D341Med (cell line): Measurements from ENCODE around the gene AOAH.

ENCODE experiments used
- DNase-seq: peaks from one replicate; pipeline ENCODE4 v3.0.0; 2012; ENCODE audit warnings: low spot score

Gene AOAH

GRCh38 chr7:36600869-36601530 lies 123.3 kb downstream of the AOAH start:
- no peak for DNase-seq

- DNase-seq: no peak
These were observed 124.0 kb downstream of the AOAH start for GRCh38 chr7:36600314-36600682.

- DNase-seq: no peak
These were observed 124.5 kb downstream of the AOAH start for GRCh38 chr7:36599645-36600313.

GRCh38 chr7:36598054-36598674 lies 126.1 kb downstream of the AOAH start:
- DNase-seq: no peak

GRCh38 chr7:36597090-36597773 lies 127.1 kb downstream of the AOAH start:
- no peak for DNase-seq

- DNase-seq: no peak
These were observed 129.8 kb downstream of the AOAH start for GRCh38 chr7:36594445-36594844.

- no peak for DNase-seq
These were observed 132.7 kb downstream of the AOAH start for GRCh38 chr7:36591636-36592035.

GRCh38 chr7:36589391-36589790 lies 134.9 kb downstream of the AOAH start:
- DNase-seq: no peak

GRCh38 chr7:36583318-36583717 lies 141.0 kb downstream of the AOAH start:
- DNase-seq: no peak

GRCh38 chr7:36575832-36576231 lies 148.5 kb downstream of the AOAH start:
- no peak for DNase-seq

- DNase-seq: no peak
These were observed 151.2 kb downstream of the AOAH start for GRCh38 chr7:36573066-36573465.

- no peak for DNase-seq
These were observed 153.1 kb downstream of the AOAH start for GRCh38 chr7:36571190-36571560.

- no peak for DNase-seq
These were observed 153.6 kb downstream of the AOAH start for GRCh38 chr7:36570528-36571189.

GRCh38 chr7:36568452-36568849 lies 155.8 kb downstream of the AOAH start:
- no peak for DNase-seq

GRCh38 chr7:36567699-36568451 lies 156.4 kb downstream of the AOAH start:
- no peak for DNase-seq

- no peak for DNase-seq
These were observed 158.4 kb downstream of the AOAH start for GRCh38 chr7:36565792-36566356.

- DNase-seq: no peak
These were observed 159.8 kb downstream of the AOAH start for GRCh38 chr7:36564489-36564888.

GRCh38 chr7:36563706-36564327 lies 160.5 kb downstream of the AOAH start:
- DNase-seq: no peak

- no peak for DNase-seq
These were observed 162.2 kb downstream of the AOAH start for GRCh38 chr7:36562121-36562520.

- no peak for DNase-seq
These were observed 175.3 kb downstream of the AOAH start for GRCh38 chr7:36549029-36549428.

GRCh38 chr7:36547416-36547815 lies 176.9 kb downstream of the AOAH start:
- no peak for DNase-seq
